Iris pigment epithelial cell (primary cell): ENCODE measurements around the gene EGFR.

Experiments
- DNase-seq: peaks from one replicate; pipeline ENCODE4 v3.0.0-alpha.2; 2011; ENCODE audit warnings: low read depth

EGFR gene

DNA sequence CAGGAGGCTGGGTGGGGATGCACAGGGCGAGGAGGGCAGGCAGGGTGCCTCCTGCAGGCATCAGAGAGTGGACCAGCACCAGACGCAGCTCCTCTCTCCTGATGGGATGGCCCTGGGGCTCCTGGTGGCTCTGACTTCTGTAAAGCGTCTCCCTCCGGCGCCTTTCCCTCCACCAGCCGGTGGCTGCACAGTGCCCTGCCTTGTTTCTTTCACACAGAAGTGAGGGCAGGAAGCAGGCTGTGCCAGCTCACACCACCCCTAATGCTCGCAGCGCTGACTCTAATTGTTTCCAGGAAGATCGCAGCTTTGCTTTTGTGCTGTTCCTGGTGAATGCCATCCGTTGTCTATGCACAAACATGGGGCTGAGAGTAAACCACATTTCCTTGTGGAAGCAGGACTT, 194.0 kb downstream of the EGFR start:
- no peak for DNase-seq

DNA sequence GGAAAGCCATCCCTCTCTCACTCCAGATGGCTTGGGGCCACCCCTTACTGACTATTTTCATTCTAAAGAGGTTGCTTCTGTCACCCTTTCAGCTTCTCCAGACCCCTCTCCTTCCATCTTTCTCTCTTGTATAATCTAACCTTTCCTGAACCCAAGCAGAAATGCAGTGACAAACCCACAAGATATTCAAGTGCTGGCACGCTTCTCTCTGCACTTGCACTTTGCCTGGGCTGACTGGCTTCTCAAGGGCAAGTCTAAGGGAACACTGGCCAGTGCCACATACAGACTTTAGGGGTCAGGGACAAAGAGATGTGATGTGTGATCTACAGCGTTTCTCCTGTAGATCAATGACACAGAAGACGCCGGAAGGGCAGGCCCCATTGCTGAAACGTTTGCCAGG, 195.9 kb downstream of the EGFR start:
- DNase-seq = peak; percentile 19

DNA sequence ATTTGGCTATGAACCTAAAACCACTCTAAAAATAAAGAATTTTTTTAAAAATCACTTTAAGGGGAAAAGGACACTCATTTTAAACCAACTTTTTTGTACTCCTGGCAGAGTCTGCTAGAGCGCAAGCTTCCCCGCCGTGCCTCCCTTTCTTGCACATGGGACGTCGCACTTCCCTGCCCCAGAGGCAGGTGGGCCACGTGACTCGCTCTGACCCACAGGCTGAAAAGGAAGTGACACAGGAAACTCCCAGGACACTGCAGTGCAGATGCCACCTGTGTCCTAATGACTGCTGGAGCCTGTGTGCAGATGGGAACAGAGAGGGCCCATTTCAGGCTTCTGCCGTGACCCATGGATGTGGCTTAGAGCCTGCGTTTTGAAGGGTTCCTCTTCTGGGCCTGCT, 204.2 kb downstream of the EGFR start:
- no peak for DNase-seq

DNA sequence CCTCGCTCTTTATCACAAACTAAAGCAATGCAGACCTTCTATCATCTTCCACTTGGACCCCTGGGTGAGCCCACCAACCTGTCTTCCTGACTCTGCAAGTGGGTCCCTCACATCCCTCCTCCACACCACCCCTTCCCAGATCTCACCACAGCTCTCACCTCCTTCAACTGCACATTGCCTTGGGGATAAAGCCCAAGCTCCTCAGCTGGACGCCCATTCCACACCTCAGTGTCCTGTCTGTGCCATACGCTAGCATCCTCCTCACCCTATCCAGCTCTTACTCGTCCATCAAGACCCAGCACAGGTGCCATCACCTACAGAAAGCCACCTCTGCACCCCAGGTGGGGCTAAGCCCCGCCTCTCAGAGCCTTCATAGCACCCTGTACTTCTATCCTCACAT, 205.3 kb downstream of the EGFR start:
- no peak for DNase-seq

DNA sequence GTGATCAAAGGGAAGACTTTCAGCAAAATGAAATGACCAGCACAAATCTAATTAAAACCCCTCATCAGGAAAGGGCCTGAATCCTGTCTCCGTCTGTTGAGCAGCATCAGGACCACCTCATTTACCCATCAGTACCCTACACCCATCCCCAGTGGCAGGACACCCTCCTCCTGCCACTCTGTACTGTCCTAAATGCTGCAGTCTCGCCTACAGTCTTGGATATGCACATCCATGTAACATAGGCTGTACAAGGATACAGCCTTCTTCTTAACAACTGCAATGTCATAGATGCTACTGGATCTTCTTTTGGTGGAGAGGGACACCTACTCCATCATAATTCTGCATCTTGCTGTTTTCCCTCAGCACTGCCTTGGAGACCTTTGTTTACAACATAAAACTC, 206.0 kb downstream of the EGFR start:
- DNase-seq = no peak

DNA sequence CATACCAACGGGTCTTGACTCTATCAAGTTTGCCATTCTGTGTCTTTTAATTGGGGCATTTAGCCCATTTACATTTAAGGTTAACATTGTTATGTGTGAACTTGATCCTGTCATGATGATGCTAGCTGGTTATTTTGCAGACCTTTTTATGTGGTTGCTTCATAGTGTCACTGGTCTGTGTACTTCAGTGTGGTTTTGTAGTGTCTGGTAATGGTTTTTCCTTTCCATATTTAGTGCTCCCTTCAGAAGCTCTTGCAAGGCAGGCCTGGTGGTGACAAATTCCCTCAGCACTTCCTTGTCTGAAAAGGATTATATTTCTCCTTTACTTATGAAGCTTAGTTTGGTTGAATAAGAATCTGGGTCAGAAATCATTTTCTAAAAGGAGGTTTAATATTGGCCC, 211.2 kb downstream of the EGFR start:
- no peak for DNase-seq

DNA sequence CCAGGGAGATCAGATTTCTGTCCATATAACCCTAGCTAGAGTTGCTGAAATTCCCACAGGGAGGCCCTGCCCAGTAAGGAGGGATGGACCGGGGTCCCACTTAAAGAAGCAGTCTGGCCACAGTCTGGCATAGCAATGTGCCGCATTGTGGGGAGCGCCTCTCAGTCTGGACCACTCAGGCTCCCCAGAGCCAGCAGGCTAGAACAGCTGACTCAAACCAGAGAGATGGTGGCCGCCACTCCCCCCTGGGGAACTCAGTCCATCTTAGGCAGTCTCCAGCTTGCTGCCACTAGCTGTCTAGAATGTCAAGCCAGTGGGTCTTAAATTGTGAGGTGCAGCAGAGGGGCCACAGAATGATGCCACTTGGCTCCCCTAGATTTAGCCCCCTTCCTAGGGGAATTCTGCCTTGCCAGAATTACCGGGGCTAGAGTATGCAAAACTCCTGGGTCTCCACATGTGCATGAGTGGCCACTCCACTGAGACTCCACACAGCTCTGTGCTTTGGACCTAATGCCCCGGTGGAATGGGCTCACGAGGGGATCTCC, 213.0 kb downstream of the EGFR start:
- no peak for DNase-seq

DNA sequence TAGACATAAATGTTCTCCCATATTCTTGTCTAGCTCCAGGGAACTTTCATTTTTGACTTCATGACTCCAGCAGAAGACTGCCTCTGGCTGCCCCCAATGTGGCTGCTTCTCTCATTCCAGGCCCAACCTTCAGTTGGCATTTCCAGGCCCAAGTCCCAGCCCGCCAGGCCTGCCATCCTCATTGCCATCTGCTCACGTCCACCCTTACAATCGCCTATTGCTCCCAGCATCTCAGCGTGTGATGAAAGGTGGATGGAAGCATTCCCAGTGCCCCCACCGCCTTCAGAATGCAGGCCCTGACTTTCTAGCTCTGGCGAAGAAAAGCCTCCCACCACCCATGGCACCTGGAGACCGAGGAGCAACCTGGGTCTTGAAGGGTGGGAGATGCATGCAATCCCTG, 214.2 kb downstream of the EGFR start:
- no peak for DNase-seq

DNA sequence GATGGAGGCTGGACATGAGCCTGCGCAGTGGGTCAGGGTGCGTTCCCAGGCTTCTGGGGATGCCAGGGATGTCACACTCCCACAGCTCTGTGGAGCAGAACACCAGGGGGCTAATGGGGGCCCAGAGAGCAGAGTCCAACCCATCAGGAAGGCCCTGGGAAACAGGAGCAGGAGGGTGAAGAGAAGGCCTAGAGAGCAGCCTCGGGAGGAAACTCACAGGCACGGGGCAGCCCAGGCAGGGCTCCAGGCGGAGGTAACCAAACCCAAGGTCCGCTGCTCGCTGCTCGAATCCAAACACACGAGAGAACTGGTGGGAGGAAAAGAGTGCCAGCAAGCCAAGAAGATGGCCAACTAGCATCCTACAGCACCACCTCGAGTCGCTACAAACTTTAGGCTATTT, 215.6 kb downstream of the EGFR start:
- no peak for DNase-seq

DNA sequence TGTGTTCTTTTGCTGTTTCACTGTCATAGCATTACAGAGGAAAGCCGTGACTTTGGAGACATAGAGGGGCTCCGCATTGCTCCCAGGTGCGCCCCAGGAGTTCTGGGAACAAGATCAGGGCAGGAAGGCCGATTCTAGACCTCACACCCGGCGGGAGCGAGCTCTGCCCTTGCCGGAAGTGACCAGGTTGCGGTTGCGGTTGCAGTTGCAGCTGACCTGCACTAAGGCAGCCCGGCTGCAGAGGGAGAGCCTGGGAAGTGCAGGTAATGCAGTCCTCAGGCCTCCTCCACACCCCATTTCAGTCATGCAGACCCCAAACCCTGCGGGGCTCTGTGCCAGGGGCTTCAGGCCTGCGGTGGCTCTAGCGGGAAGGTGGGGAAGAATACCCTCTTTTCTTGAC, 216.3 kb downstream of the EGFR start:
- no peak for DNase-seq

DNA sequence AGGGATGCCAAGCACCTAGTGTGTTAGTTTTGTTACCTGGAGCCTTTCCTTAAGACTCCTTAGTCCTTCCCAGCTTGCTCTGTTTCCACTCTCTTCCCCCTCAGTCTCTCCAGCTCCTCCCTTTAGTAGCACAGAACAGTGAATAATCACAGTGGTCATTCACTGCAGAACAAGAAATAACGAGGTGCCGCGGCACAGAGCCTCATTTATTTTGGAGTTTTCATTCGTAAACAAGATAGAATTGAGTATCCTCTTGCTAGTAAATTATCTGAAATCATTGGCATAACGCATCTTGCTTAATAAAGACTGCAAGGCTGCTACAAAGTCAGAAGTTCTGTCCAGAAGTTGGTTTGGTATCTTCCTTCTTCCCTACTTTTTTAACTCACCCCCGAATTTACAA, 217.0 kb downstream of the EGFR start:
- DNase-seq = no peak

DNA sequence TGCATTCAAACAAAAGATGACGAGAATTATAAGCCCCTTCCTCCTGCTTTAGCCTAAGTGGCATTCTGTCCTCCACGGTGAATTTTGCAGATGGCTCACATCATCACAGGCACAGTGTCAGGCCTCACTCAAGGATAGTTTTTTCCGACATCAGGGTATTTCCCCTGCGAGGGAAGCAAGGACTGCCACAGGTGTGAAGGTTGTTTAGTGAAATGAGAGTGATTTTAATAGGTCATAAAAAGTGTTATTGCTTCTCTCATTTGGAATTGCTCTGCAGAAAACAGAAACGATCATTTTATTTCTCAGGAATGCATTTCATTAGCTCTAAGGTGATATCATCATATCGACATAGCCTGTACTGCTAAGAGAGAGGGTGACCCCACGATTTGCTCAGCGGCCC, 217.7 kb downstream of the EGFR start:
- no peak for DNase-seq

DNA sequence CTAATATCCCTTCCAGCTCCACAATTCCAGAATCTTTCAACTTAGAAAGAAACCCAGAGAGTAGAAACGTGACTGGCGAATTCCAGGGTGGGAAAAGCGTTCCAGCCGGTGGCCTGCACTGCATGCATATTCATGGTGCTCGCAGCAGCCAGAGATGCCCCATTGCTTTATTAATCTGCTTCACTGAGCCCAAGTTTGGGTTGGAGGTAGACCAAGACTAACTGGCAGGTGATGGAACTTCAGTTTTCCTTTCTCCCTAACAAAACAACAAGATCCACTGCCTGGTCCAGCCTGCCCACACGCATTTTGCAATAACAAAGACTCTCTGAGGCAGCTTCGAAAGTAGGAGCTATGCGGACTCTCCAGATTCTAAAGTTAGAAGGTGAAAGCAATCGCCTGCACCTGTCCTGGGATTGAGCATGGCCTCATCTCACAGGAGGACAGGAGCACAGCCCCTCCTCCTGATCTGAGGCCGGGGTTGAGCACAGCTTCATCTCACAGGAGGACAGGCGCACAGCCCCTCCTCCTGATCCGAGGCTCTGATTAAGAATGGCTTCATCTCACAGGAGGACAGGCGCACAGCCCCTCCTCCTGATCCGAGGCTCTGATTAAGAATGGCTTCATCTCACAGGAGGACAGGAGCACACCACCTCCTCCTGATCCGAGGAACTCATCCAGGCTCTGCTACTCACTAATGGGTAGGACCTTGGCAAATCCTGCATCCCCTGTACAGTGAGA, 218.5 kb downstream of the EGFR start:
- DNase-seq = no peak

DNA sequence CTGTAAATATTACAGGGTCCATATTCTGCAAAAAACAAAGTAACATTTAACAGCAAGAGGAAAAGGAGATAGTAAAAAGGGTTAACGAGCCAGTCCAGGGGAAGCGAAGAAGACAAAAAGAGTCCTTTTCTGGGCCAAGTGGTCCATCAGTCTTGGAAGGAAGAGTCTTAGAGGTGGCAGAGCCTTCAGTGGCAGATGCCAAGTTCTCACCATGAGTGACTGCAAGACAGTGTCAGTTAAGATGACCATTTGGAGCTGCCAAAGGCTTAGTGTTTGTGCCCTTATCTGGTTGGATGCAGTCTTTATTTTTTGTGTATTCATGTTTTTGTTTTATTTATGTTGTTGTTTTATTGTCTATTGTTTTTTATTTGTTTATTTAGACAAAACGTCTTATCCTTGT, 220.6 kb downstream of the EGFR start:
- DNase-seq = no peak

DNA sequence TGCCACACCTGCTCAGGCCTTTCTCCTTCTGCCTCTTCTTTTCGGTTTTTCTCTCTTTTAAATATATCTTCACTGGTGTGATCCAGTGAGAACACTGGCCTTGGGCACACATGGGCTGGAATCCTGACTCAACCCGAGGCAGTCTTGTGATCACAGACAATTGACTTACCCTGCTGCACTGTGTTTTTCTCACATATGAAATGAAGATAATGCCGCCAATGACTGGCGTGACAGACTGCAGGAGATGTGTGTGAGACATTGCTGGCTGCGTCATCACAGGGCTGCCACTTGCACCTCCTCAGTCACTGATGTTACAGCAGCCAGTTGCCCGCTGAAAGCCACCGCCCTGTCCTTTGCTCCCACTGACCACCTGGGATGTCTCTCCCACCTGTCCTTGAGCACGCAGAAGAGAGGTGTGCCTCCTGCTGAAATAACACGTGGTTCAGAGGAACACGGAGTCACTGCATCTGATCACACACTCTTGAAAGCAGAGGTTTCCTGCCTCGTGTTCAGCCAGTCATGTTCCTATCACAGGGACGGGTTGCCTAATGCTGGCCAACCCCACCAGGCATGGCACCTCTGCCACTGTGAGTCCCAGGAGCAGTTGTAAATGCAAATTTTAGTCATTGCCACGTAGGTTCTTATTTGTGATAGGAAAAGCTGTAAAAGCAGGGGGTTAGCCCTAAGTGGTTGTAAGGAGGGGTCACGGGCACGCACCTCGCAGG, 221.8 kb downstream of the EGFR start:
- no peak for DNase-seq

DNA sequence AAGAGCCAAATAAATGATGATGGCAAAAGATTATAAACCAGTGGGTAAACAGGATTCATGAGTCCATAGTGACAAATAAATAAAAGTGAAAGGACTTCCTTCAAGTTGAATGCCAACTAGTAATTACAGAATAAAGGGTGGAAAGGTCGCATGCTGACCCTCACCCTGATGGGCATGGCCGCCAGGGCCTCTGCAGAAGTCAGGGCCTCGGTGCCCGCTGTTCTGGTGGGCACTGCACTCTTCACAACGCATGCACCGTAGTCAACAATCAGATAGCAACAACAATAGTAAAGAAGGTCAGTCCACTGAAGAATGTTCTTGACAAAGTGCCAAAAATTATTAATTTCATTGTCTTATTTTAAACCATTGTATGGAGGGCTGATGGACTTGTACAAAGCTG, 223.1 kb downstream of the EGFR start:
- DNase-seq = no peak

DNA sequence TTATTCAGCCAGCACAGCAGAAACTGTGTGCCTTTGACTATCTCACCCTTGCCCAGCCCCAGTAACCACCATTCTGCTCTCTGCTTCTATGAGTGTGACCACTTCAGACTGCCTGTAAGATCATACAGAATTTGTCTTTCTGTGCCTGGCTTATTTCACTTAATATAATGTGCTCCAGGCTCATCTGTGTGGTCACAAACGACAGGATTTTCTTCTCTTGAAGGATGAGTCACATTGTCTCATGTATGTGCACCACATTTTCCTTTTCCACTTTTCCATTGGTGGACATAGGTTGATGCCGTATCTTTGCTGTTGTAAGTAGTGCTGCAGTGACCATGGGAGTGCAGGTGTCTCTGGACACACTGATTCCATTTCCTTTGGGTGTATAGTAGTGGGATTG, 223.8 kb downstream of the EGFR start:
- peak; percentile 38 for DNase-seq

DNA sequence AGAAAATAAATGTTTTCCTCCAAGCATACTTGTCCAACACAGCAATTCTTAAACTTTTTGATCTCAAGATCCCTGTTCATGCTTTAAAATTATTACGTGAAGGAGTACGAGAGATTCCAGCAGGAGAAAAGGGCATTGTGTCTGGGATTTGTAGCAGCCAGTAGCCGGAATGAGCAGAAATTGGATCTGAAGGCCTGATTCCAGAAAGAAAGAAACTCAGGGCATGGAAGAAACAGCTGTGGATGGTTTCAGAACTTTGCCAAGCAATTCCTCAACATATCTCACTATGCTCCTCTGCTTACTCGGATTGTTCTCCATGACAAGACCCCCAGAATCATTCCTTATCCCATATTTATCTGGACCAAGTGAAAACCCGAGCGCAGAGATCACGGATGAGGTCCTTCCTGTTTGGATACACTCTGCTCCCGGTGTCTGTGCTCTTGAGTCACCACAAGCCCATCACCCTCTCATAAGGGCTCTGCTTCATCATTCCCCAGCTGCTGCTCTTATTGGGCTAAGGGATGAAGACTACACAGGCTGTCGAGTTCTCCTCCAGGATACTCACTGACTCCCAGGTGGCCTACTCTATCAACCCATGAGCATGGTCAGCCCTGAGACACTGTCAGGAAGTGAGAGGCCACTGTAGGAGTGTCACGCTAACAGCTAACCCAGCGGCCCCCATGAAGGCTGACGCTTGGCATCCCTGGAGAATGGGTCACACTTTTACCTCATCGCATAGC, 225.4 kb downstream of the EGFR start:
- no peak for DNase-seq

DNA sequence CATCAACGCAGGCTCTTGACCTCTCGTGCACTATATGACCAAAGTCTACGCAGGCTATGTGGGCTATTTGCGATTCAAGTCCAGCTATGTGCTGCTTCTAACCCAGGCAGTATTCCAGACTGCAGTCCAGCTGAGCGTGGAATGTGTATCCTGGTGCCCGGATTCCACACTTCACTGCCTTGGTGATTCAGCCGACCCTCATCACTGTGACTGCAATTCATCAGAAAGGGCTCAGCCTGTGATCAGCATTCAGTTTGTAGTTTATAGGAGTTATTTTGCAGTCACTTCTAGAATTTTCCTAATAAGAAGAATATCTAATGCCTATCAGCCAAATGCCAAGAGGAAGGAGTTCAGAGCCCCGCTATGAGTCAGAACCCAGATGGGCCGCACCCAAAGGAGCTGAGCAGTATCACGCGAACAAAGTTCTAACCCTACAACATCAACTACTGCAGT, 226.5 kb downstream of the EGFR start:
- DNase-seq = peak; percentile 75

DNA sequence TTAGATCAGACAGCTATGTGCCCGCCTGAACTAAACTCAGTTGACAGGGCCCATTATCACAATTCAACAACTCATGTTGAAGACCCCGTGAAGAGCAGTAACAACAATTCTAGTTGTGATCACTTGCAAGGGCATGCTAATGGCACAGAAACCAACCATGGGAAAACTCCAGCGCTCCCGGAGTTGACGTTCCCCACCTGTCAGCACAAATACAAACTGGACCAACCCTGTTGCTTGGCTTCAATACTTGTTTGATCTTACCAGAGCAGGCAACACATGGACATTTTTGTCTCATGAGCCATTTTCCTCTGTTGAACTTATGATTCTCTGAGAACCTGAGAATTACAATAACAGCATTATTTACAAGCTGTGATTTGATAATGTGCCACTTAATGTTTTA, 227.4 kb downstream of the EGFR start:
- DNase-seq = peak; percentile 61

DNA sequence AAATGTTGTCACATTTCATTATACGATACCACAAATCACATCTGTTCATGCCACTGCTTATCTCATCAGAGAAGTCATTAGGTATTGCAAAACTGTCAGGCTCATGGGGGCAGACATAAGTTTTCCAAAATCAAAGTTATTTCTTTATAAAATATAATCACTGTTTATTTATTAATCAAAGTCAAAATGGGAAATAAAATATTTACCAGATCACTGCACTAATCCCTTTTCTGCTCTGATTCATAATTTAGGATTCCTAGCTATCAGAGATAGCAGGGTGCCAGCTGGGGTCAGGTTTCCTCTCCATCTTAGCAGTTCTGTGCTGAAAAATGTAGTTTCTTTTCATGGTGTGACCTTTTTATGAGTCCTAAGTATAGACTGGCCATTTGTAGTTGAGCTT, 228.6 kb downstream of the EGFR start:
- DNase-seq = peak; percentile 71

DNA sequence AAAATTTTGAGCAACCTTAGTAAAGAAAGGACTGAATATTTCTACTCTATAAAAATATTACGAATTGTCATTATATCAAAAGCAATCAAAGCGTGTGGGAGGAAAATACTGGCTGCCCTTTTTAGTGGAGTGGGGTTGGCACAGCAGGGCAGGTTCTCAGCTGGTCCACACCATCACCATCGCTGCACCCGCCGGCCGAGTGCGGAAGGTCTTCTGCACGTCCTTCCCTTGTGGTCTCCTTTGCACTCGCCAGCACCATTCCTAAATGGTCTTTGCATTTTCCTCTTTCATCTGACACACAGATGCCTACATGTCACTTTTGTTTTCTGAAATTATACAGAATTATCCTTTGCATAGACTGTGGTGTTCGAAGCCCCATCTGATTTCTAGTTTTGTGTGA, 229.7 kb downstream of the EGFR start:
- DNase-seq = no peak

DNA sequence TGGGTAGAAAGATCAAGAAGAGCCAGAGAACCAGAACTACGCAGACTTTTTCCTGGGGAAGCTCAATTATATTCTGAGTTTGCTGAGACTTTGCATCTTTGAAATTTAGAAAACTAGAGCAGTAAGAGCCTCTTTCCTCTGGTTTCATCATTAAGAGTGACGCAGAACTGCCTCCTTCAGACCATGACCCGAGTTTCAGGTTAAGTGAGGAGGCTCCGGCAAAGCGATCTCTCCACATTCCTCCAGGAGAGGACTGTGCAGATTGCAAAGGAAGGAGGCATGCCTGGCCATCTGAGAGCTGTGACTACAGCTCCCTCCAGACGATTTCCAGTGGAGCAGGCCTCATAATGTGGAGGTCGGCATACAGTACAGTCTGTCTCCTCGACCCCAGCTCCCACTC, 230.5 kb downstream of the EGFR start:
- DNase-seq = no peak
